GM12874 (cell line): ENCODE measurements around the gene C16orf74.

Experiments
- CTCF ChIP-seq: IDR thresholded peaks from 2 replicates; pipeline ENCODE4 v1.5.1; 2011; ENCODE audit warnings: low read depth, mild to moderate bottlenecking, control low read depth, low read length, moderate library complexity; ENCODE audit not compliant: insufficient read depth

Gene C16orf74

DNA sequence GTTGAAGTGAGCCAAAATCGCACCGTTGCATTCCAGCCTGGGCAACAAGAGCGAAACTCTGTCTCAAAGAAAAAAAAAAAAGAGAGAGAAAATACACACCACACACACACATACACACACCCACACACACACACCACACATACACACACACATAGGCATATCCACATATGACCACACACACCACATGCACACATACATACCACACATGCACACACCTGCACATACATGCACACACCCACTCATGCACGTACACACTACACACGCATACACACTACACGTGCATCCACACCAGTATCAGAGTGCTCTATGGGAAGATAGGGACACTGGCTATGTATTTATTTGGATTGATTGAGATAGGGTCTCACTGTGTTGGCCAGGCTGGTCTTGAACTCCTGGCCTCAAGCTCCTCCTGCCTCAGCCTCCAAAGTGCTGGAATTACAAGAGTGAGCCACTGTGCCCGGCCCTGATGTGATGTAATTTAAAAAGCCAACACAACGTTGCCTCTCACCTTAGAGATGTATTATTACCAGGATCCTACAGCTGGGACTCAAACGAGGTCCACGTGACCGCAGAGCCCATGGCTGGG lies 44.4 kb downstream of the C16orf74 start:
- no peak for TF ChIP-seq CTCF

DNA sequence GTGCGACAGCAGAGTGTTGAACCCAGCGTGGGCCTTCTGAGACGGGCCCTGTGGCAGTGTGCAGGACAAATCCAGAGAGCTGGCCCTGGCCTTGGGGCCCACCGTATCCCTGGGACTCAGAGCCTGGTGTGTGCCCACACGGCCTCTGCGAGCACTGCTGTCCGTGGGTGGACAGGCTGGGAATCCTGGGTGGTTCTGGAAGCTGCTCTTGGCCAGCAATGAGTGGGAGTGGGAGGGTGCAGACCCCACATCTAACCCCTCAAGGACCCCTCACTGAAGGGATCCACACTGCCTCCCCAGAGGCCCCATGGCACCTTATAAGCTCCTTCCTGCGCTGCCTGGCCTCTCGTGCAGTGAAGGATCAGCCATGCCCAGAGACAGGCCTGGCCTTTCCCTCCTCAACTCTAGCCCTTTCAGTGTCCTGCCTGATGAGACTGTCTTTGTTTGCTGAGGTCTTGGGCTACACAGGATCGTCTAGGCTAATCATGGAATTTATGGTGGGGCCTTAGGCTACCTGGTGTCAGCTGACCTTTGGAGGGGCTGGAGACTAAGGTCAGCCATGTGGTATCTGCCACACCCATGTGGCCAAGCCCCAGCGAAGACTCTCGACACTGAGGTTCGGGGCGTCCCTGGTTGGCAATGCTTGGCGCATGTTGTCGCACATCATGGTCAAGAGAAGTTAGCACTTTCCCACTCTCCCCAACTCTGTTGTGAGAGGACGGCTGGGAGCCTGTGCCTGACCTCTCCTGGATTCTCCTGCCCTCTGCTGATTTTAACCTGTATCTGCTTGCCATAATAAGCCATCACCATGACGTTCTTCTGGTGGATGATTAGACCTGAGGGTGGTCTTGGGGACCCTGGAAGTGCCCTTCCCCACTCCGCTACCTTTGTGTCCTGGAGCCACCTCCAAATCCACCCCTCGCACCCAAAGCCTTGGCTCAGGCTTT lies 45.7 kb downstream of the C16orf74 start:
- TF ChIP-seq CTCF, result no peak

- TF ChIP-seq CTCF, result no peak
These were observed 46.9 kb downstream of the C16orf74 start for GRCh38 chr16:85704011-85704410.

DNA sequence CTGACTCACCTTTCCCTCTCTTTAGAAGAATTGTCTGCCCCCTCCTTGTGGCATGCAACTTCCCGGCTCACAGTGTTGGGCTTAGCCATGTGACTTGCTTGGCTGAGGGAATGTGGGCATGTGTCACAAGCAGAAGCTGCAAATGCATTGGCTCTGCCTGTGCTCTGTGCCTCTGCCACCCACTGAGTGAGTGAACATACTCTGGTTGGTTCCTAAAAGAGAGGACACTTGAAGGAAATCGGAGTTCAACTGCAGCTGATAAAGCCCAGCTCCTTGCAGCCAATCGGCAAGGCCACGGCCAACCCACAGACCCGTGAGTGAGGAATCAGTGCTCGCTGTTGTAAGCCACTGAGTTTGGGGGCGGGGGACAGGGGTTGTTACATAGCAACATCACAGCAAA lies 51.3 kb downstream of the C16orf74 start:
- TF ChIP-seq CTCF, result no peak

DNA sequence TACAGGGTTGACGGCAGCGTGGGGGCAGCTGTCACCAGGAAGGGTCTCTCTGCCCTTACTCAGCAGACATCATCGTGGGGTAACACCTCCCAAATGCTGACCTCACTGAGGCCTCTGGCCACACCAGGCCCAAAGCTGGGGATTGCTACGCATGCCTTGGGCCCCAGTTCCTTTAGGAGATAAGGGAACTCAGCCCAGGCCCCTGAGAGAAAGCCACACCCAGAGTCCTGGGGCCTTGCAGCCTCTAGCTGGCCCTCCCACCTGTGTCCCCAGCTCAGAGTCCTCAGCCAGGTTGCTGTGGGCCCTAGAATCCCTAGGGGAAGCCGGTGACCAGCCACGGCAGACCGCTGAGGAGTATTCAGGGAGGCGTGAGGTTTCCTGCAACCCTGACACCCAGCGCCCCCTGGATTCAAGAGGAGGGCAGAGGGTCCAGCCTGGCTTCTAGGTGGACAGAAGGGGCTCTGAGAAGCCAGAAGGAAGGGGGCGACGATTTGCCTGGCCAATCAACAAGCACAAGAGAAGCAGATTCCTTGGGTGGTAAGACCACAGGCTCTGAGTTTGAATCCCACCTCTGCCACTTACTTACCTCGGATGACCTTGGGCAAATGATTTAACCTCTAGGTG lies 51.8 kb downstream of the C16orf74 start:
- no peak for TF ChIP-seq CTCF

GRCh38 chr16:85698459-85698891 lies 52.4 kb downstream of the C16orf74 start:
- TF ChIP-seq CTCF, result no peak

- TF ChIP-seq CTCF, result no peak
These were observed 53.5 kb downstream of the C16orf74 start for GRCh38 chr16:85697431-85697830.
